Panc1 (cell line): ENCODE results near the gene LGALS12. TPM values are rescaled to one million over a fixed set of nuclear protein-coding genes. Genes with fewer than 3 reads are reported as not detected.

Source experiments
- ATAC-seq: fragments of 200-7000 bp; cut with Tn5 transposase; 2 replicates; pipeline ENCODE4 v1.9.1; 2020; ENCODE audit warnings: mild to moderate bottlenecking, moderate library complexity
- BruUV-seq: library from RNA; stranded (reverse); fragments of 400-500 nt; replicated peaks from 2 replicates; lab custom pipeline; 2021; lab: Mats Ljungman, UMichigan
- CTCF ChIA-PET: fragments of 300-600 bp; sonication (Branson Sonifier 250); formaldehyde crosslinking; loops from one replicate; lab custom pipeline; 2022; ENCODE audit warnings: antibody characterized with exemption; lab: Charles Lee
- POLR2A ChIA-PET: fragments of 300-600 bp; sonication (Branson Sonifier 250); formaldehyde crosslinking; loops from one replicate; lab custom pipeline; 2022; ENCODE audit warnings: antibody characterized with exemption; lab: Charles Lee
- DNase-seq: peaks from one replicate; pipeline ENCODE4 v3.0.0-alpha.2; 2010; ENCODE audit warnings: low read depth, low spot score
- H3K27ac ChIP-seq: 2 replicates; pipeline ENCODE4 v1.5.1; 2011; ENCODE audit warnings: mild to moderate bottlenecking, low read length, inconsistent platforms
- H3K27me3 ChIP-seq: fragments of 200-500 bp; sonication (Bioruptor generic); 2 replicates; pipeline ENCODE4 v1.6.0; 2014; ENCODE audit warnings: low read length, inconsistent platforms; ENCODE audit not compliant: control insufficient read depth, insufficient read depth
- H3K36me3 ChIP-seq: fragments of 200-500 bp; sonication (Bioruptor generic); 2 replicates; pipeline ENCODE4 v1.5.1; 2014; ENCODE audit warnings: inconsistent platforms, mild to moderate bottlenecking, low read length, moderate library complexity; ENCODE audit not compliant: control insufficient read depth, insufficient read depth
- H3K4me1 ChIP-seq: 2 replicates; pipeline ENCODE4 v1.5.1; 2011; ENCODE audit warnings: inconsistent platforms, mild to moderate bottlenecking, low read length, moderate library complexity; ENCODE audit not compliant: control insufficient read depth, insufficient read depth
- H3K4me3 ChIP-seq, 2 experiments: 2 replicates each; pipeline ENCODE4 v1.5.1; 2011 to 2012; ENCODE audit warnings: low read depth in 2 of 2, low read length in 2 of 2, mild to moderate bottlenecking in 2 of 2, inconsistent platforms in 1 of 2, moderate library complexity in 1 of 2
- H3K9me3 ChIP-seq: fragments of 200-500 bp; sonication (Bioruptor generic); 2 replicates; pipeline ENCODE4 v1.5.1; 2014; ENCODE audit warnings: low read depth, mild to moderate bottlenecking, inconsistent platforms, low read length, moderate library complexity; ENCODE audit not compliant: control insufficient read depth, insufficient read depth
- POLR2AphosphoS5 ChIP-seq: IDR thresholded peaks from 2 replicates; pipeline ENCODE4 v1.6.1; 2012; ENCODE audit warnings: mild to moderate bottlenecking, low read depth, low read length, moderate library complexity
- REST ChIP-seq, 2 experiments: IDR thresholded peaks; 2 replicates each; pipeline ENCODE4 v1.6.1; 2011 to 2012; ENCODE audit warnings: low read depth in 2 of 2, control low read depth in 1 of 2, low read length in 1 of 2, mild to moderate bottlenecking in 1 of 2, moderate library complexity in 1 of 2; ENCODE audit not compliant: insufficient read depth in 1 of 2
- SIN3A ChIP-seq: IDR thresholded peaks from 2 replicates; pipeline ENCODE4 v1.6.1; 2012; ENCODE audit warnings: low read depth, mild to moderate bottlenecking, low read length, moderate library complexity, borderline replicate concordance; ENCODE audit not compliant: insufficient read depth
- TCF7L2 ChIP-seq: IDR thresholded peaks from 2 replicates; pipeline ENCODE4 v1.6.1; 2011; ENCODE audit warnings: mild to moderate bottlenecking, low read depth, low read length, inconsistent platforms
- in situ Hi-C: cut with HindIII; loops from 2 replicates; pipeline ENCODE4 v1.10.0; 2016; ENCODE audit warnings: low sequenced_read_pairs, low pct_unique_long_range_greater_than_20kb
- intact Hi-C: fragments of 100-400 bp; cut with micrococcal nuclease; formaldehyde crosslinking; loops from one replicate; pipeline ENCODE4 v1.10.0; 2022; ENCODE audit not compliant: unreplicated experiment
- total RNA-seq: library from RNA; stranded (reverse); gene quantifications from one replicate; pipeline ENCODE4 v1.2.1, GENCODE V29; 2021; ENCODE audit not compliant: unreplicated experiment
- TF ChIP-seq, protein P1 (sequence below): fragments of 450-650 bp; IDR thresholded peaks from 2 replicates; pipeline ENCODE4 v1.5.1; 2017; ENCODE audit warnings: mild to moderate bottlenecking

Gene LGALS12
- total RNA-seq, 1 experiment from 2014 or later: not detected

DNA sequence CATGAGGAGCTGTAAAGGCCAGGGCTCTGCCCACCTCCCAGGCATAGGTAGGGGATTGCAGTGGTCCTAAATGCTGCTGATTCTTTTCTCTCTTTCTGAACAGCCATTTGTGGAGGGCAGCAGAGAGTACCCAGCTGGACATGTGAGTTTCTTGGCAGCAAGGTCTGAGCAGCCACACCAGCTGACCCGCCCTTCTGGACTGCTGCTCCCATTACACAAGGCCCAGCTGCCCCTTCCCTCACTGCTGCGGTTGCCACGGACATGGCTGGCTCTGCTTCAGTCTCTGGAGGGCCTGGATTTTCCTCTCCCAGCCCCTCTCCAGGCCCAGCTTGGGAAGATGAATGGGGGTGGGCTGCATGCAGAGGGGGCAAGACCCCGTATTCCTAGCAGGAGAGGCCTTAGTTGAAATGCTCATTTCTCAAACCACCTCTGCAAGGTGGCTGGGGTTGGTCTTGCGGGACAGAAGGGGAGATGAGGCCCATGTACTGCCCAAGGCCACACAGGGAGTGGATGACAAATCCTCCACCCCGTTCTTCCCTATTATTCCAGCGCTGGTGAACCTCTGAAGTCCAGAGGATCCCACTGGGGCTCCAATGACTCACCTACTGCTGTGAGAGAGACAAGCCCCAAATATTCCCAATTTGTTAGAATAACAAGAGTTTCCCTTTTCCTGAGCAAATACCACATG lies 4.6 kb downstream of the LGALS12 start:
- in situ Hi-C loops: no loop called here
- Histone ChIP-seq H3K9me3 (no peaks in the 10 kb centered on the region), H3K27ac (no peak overlapping the region), H3K4me1 (no peaks in the 10 kb centered on the region), H3K36me3 (no peaks in the 10 kb centered on the region), H3K27me3 (no peaks in the 10 kb centered on the region), H3K4me3 (no peak overlapping the region)
- CTCF ChIA-PET: no interaction called here
- intact Hi-C loops: no loop called here
- no TSS peak for BruUV-seq
- DNase-seq (no peak), ATAC-seq (no peak)
- POLR2A ChIA-PET: no interaction called here
- TF ChIP-seq SIN3A (no peak), REST (IDR thresholded peaks at IDR 0.05; ENCODE audit: insufficient read depth in 1 of 2, low read depth in 2 of 2, low read length in 1 of 2) (no peak), POLR2AphosphoS5 (no peak), TCF7L2 (no peak)
- TF ChIP-seq, protein P1, sequence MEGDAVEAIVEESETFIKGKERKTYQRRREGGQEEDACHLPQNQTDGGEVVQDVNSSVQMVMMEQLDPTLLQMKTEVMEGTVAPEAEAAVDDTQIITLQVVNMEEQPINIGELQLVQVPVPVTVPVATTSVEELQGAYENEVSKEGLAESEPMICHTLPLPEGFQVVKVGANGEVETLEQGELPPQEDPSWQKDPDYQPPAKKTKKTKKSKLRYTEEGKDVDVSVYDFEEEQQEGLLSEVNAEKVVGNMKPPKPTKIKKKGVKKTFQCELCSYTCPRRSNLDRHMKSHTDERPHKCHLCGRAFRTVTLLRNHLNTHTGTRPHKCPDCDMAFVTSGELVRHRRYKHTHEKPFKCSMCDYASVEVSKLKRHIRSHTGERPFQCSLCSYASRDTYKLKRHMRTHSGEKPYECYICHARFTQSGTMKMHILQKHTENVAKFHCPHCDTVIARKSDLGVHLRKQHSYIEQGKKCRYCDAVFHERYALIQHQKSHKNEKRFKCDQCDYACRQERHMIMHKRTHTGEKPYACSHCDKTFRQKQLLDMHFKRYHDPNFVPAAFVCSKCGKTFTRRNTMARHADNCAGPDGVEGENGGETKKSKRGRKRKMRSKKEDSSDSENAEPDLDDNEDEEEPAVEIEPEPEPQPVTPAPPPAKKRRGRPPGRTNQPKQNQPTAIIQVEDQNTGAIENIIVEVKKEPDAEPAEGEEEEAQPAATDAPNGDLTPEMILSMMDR: no peak

DNA sequence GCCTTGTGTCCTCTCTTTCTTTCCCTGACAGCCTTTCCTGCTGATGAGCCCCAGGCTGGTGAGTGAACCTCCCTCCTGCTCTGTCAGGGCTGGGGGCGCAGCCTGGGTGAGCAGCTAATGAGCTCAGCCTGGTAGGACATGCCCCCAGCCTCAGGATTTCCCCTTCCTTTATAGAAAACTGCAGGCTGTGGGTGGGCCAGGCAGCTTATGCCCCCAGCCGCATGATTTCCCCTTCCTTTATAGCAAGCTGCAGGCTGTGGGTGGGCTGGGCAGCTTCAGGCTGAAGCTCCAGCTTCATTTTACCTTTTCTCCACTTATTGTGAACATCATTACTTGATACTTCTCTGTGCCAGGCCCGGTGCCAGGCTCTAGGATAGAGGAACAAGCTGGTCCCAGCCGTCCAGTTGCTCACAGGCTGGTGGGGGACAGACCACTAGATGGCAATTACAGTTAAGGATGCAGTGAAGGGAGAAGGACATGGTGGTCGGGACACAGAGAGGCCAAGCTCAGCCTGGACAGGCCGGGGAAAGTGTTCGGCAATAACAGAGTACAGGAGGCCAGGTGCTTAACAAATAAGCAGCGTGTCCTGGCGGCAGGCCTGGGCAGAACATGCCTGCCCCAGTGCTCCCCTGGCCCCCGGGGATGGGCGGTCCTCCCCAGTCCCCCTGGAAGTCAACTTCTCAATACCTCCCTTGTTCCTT lies 5.3 kb downstream of the LGALS12 start:
- Histone ChIP-seq H3K27ac (no peak overlapping the region), H3K4me1 (no peaks in the 10 kb centered on the region), H3K4me3 (no peak overlapping the region), H3K27me3 (no peaks in the 10 kb centered on the region), H3K36me3 (no peaks in the 10 kb centered on the region), H3K9me3 (no peaks in the 10 kb centered on the region)
- no TSS peak for BruUV-seq
- DNase-seq (no peak), ATAC-seq (no peak)
- ChIA-PET CTCF (no interaction called here), POLR2A (no interaction called here)
- in situ Hi-C loops: no loop called here
- intact Hi-C loops: no loop called here
- no peak for TF ChIP-seq REST (IDR thresholded peaks at IDR 0.05; ENCODE audit: insufficient read depth in 1 of 2, low read depth in 2 of 2, low read length in 1 of 2)
- TF ChIP-seq, protein P1: no peak
